DOHH2 (cell line): ENCODE data around the gene SLC17A1.

Source experiments
- H3F3A ChIP-seq: fragments of 200-600 bp; sonication (generic), shearing (Covaris generic); 2 replicates; pipeline ENCODE4 v1.6.0; 2016; ENCODE audit warnings: antibody characterized with exemption, mild to moderate bottlenecking; ENCODE audit not compliant: control insufficient read depth, insufficient read depth
- H3K27ac ChIP-seq: fragments of 200-600 bp; sonication (generic); 2 replicates; pipeline ENCODE4 v1.5.1; 2014; ENCODE audit warnings: low read depth, mild to moderate bottlenecking, low read length, moderate library complexity
- H3K27me3 ChIP-seq: fragments of 200-600 bp; sonication (generic); 2 replicates; pipeline ENCODE4 v1.6.1; 2014; ENCODE audit warnings: mild to moderate bottlenecking, low read length, mixed read lengths; ENCODE audit not compliant: control insufficient read depth
- H3K36me3 ChIP-seq: fragments of 200-600 bp; sonication (generic); 2 replicates; pipeline ENCODE4 v1.6.1; 2014; ENCODE audit warnings: mild to moderate bottlenecking, low read length, moderate library complexity, mixed read lengths; ENCODE audit not compliant: control insufficient read depth
- H3K4me1 ChIP-seq: fragments of 200-600 bp; sonication (generic); 2 replicates; pipeline ENCODE4 v1.6.1; 2014; ENCODE audit warnings: mild to moderate bottlenecking, low read length, mixed read lengths; ENCODE audit not compliant: control insufficient read depth
- H3K4me2 ChIP-seq: fragments of 200-600 bp; sonication (generic); 2 replicates; pipeline ENCODE4 v1.6.0; 2014; ENCODE audit warnings: mild to moderate bottlenecking, low read length, moderate library complexity
- H3K4me3 ChIP-seq: fragments of 200-600 bp; sonication (generic); 2 replicates; pipeline ENCODE4 v1.5.1; 2014; ENCODE audit warnings: mild to moderate bottlenecking, low read length, mixed read lengths
- H3K79me2 ChIP-seq: fragments of 200-600 bp; sonication (generic); 2 replicates; pipeline ENCODE4 v1.6.1; 2014; ENCODE audit warnings: mild to moderate bottlenecking, low read length, mixed read lengths; ENCODE audit not compliant: control insufficient read depth
- H3K9me2 ChIP-seq: fragments of 200-600 bp; sonication (generic); replicated peaks from 2 replicates; pipeline ENCODE4 v1.6.1; 2014; ENCODE audit warnings: mild to moderate bottlenecking, low read length, mixed read lengths; ENCODE audit not compliant: control insufficient read depth
- H3K9me3 ChIP-seq: fragments of 200-600 bp; sonication (generic); 2 replicates; pipeline ENCODE4 v1.6.1; 2014; ENCODE audit warnings: antibody characterized with exemption, low read length, mixed read lengths; ENCODE audit not compliant: control insufficient read depth, insufficient read depth
- H4K20me1 ChIP-seq: fragments of 200-600 bp; sonication (generic); 2 replicates; pipeline ENCODE4 v1.6.0; 2014; ENCODE audit warnings: low read depth, mild to moderate bottlenecking, antibody characterized with exemption, low read length, moderate library complexity; ENCODE audit not compliant: control insufficient read depth, insufficient read depth
- CTCF ChIP-seq: fragments of 200-600 bp; sonication (generic); IDR thresholded peaks from one replicate; pipeline ENCODE4 v1.5.1; 2014; ENCODE audit warnings: antibody characterized with exemption, mild to moderate bottlenecking, low read depth, low read length; ENCODE audit not compliant: poor library complexity, severe bottlenecking
- EZH2phosphoT487 ChIP-seq: fragments of 200-600 bp; sonication (generic); IDR thresholded peaks from 2 replicates; pipeline ENCODE4 v1.6.1; 2017; ENCODE audit warnings: borderline replicate concordance, mild to moderate bottlenecking, antibody characterized with exemption, low read length, moderate library complexity, mixed read lengths

Gene SLC17A1, protein sequence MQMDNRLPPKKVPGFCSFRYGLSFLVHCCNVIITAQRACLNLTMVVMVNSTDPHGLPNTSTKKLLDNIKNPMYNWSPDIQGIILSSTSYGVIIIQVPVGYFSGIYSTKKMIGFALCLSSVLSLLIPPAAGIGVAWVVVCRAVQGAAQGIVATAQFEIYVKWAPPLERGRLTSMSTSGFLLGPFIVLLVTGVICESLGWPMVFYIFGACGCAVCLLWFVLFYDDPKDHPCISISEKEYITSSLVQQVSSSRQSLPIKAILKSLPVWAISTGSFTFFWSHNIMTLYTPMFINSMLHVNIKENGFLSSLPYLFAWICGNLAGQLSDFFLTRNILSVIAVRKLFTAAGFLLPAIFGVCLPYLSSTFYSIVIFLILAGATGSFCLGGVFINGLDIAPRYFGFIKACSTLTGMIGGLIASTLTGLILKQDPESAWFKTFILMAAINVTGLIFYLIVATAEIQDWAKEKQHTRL

GRCh38 chr6:25831532-25832306 lies at the start of gene SLC17A1:
Gene SLC17A1, minus strand, starts transcription at chr6:25832052. Its CDS starts 1,495 bp downstream, at chr6:25830557.
- H3K79me2 ChIP-seq, result no peaks in the 10 kb centered on the region
- H3K4me1 ChIP-seq, result no peaks in the 10 kb centered on the region
- H3K27me3 ChIP-seq, result peaks cover 9% of the 10 kb centered on the region; the same call in 1 of the 2 replicates
- no peak within 1 kb of the TSS for H3K4me2 ChIP-seq
- H3K4me3 ChIP-seq, result no peak within 1 kb of the TSS
- no peaks in the 10 kb centered on the region for H3F3A ChIP-seq
- H3K36me3 ChIP-seq, result no peaks in the 10 kb centered on the region
- no peak for TF ChIP-seq CTCF
- no peak for TF ChIP-seq EZH2phosphoT487
- H3K9me3 ChIP-seq, result no peaks in the 10 kb centered on the region
- no peak within 1 kb of the TSS for H3K27ac ChIP-seq
- H3K9me2 ChIP-seq, result no peaks in the 10 kb centered on the region
- no peaks in the 10 kb centered on the region for H4K20me1 ChIP-seq

DNA sequence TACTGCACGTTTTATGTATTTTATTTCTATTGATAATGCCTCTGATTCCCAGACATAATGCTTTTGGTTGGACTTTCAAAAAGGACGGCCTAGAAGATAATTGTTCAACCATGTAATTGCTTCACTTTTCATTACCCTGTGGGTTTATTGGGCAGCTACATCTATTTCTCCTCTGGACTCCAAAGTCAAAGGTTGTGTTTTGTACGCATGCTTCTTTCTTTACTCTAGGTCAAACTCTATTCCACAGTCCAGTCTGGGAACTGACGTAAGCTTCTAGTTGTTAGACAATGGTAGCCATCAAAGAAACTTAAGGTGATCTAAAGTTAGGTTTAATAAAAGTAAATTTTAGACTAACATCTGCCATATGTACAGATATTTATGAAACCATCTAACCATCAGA lies 48.7 kb upstream of the SLC17A1 start:
- no peak for TF ChIP-seq CTCF
- TF ChIP-seq EZH2phosphoT487, result no peak
- Histone ChIP-seq H3K4me3 (no peak overlapping the region), H3K4me2 (no peak overlapping the region), H3K27ac (no peak overlapping the region), H3K9me2 (no peaks in the 10 kb centered on the region; the same call in 1 of the 2 replicates), H3K9me3 (no peaks in the 10 kb centered on the region), H3K36me3 (no peaks in the 10 kb centered on the region), H3K79me2 (no peaks in the 10 kb centered on the region), H4K20me1 (no peaks in the 10 kb centered on the region), H3F3A (no peaks in the 10 kb centered on the region), H3K4me1 (no peaks in the 10 kb centered on the region), H3K27me3 (peaks cover 2% of the 10 kb centered on the region; the same call in 1 of the 2 replicates)

DNA sequence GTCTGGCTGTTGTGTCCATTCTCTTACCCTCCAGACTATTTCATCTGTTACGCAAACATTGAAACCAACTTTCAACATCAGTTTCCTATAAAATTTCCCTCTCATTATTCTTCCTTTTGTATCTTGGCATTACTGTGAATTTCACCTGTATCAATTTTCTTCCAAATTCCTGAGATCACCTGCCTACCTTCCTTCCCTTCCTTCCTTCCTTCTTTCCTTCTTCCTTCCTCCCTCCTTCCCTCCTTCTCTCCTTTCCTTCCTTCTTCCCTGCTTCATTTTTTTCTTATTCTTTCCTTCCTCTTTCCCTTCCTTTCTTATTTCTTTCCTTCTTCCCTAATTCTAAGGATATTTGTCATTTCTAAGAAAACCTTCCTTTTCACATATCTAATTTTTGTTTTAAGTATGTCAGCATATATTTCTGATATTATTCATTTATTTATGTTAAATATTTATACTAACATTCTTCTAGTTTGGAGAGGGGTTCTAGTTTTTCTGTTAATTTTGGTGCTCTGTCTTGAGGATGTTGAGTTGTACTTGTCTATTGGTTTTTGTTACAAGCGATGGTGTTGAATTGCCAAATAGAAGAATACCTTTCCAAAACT lies 47.0 kb upstream of the SLC17A1 start:
- H3F3A ChIP-seq, result no peaks in the 10 kb centered on the region
- no peaks in the 10 kb centered on the region; the same call in 1 of the 2 replicates for H3K9me2 ChIP-seq
- no peak overlapping the region for H3K27ac ChIP-seq
- no peaks in the 10 kb centered on the region for H3K79me2 ChIP-seq
- TF ChIP-seq EZH2phosphoT487, result no peak
- no peak for TF ChIP-seq CTCF
- no peaks in the 10 kb centered on the region for H3K9me3 ChIP-seq
- no peaks in the 10 kb centered on the region for H3K36me3 ChIP-seq
- no peak overlapping the region for H3K4me2 ChIP-seq
- H3K27me3 ChIP-seq, result peaks cover 2% of the 10 kb centered on the region; the same call in 1 of the 2 replicates
- H4K20me1 ChIP-seq, result no peaks in the 10 kb centered on the region
- H3K4me1 ChIP-seq, result no peaks in the 10 kb centered on the region
- no peak overlapping the region for H3K4me3 ChIP-seq
